ENCODE data around the gene PPM1D. TPM values are rescaled to one million over a fixed set of nuclear protein-coding genes. Genes with fewer than 3 reads are reported as not detected.

PPM1D gene
- total and polyA plus RNA-seq, 4 donors = 4.4 to 27.8 (median 12.4) TPM

DNA sequence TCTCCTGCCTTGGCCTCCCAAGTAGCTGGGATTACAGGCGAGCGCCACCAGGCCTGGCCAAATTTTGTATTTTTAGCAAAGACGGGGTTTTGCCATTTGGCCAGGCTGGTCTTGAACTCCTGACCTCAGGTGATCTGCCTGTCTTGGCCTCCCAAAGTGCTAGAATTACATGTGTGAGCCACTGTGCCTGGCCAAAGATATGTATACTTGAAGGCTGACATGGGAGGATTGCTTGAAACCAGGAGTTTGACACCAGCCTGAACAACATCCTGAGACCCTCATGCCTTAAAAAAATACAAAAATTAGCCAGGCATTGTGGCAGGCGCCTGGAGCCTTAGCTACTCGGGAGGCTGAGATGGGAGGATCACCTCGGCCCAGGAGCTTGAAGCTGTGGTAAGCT lies 80.8 kb downstream of the PPM1D start:
- H3K27ac ChIP-seq (ENCODE audit: low read depth in 1 of 2, low read length in 1 of 2) = no peak overlapping the region
- H3K9ac ChIP-seq (ENCODE audit: insufficient read depth in 1 of 2, low read length in 2 of 2) = no peak overlapping the region
- peaks cover 4 to 9% (median 7%) of the 10 kb centered on the region in 4 donors for H3K36me3 ChIP-seq (ENCODE audit: control insufficient read depth in 4 of 4, insufficient read depth in 4 of 4, low read length in 4 of 4)
- no peak for ATAC-seq (ENCODE audit: insufficient read depth, low FRiP score)
- no peaks in the 10 kb centered on the region for H3K9me3 ChIP-seq (ENCODE audit: control insufficient read depth in 4 of 4, insufficient read depth in 3 of 4, low read length in 3 of 4)
- peaks cover 0 to 11% (median 0%) of the 10 kb centered on the region in 5 donors for H3K4me1 ChIP-seq (ENCODE audit: control insufficient read depth in 5 of 5, insufficient read depth in 5 of 5, low read length in 5 of 5)
- DNase-seq = no peak
- TF ChIP-seq, protein P1, sequence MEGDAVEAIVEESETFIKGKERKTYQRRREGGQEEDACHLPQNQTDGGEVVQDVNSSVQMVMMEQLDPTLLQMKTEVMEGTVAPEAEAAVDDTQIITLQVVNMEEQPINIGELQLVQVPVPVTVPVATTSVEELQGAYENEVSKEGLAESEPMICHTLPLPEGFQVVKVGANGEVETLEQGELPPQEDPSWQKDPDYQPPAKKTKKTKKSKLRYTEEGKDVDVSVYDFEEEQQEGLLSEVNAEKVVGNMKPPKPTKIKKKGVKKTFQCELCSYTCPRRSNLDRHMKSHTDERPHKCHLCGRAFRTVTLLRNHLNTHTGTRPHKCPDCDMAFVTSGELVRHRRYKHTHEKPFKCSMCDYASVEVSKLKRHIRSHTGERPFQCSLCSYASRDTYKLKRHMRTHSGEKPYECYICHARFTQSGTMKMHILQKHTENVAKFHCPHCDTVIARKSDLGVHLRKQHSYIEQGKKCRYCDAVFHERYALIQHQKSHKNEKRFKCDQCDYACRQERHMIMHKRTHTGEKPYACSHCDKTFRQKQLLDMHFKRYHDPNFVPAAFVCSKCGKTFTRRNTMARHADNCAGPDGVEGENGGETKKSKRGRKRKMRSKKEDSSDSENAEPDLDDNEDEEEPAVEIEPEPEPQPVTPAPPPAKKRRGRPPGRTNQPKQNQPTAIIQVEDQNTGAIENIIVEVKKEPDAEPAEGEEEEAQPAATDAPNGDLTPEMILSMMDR (IDR thresholded peaks at IDR 0.05; ENCODE audit: control extremely low read depth, extremely low read depth) = no peak
- WGBS, 2 donors = 96% methylated on average over 6 of the region's 6 CpGs
- no peaks in the 10 kb centered on the region for H3K27me3 ChIP-seq (ENCODE audit: control insufficient read depth in 3 of 3, insufficient read depth in 3 of 3, low read length in 2 of 3)
- no peak overlapping the region for H3K4me3 ChIP-seq

DNA sequence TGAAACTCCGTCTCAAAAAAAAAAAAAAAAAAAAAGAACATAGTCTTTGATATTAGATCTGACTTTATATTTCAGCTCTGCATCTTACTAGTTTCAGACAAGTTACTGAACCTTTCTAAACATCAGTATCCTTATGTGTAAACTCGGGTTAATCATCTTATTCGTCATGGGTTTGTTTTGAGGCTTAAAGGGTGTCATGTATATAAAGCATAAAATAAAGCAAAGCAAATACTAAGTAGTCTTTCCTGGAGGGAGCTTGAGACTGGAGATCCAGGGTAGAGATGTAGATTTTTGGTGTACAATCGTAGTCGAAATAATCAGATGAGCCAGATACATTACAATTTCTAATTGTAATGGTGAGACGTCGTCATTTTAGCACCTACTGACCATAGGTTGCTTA lies 85.4 kb downstream of the PPM1D start:
- Histone ChIP-seq H3K4me3 (no peak overlapping the region), H3K9ac (ENCODE audit: insufficient read depth in 1 of 2, low read length in 2 of 2) (no peak overlapping the region), H3K27me3 (ENCODE audit: control insufficient read depth in 3 of 3, insufficient read depth in 3 of 3, low read length in 2 of 3) (no peaks in the 10 kb centered on the region), H3K9me3 (ENCODE audit: control insufficient read depth in 4 of 4, insufficient read depth in 3 of 4, low read length in 3 of 4) (no peaks in the 10 kb centered on the region), H3K4me1 (ENCODE audit: control insufficient read depth in 5 of 5, insufficient read depth in 5 of 5, low read length in 5 of 5) (no peaks in the 10 kb centered on the region), H3K36me3 (ENCODE audit: control insufficient read depth in 4 of 4, insufficient read depth in 4 of 4, low read length in 4 of 4) (peaks cover 4 to 15% (median 13%) of the 10 kb centered on the region in 4 donors), H3K27ac (ENCODE audit: low read depth in 1 of 2, low read length in 1 of 2) (no peak overlapping the region)
- TF ChIP-seq, protein P1 (IDR thresholded peaks at IDR 0.05; ENCODE audit: control extremely low read depth, extremely low read depth) = no peak
- DNase-seq = no peak
- 97 to 98% methylated on average over 6 of the region's 7 CpGs for WGBS, 2 donors
- no peak for ATAC-seq (ENCODE audit: insufficient read depth, low FRiP score)

DNA sequence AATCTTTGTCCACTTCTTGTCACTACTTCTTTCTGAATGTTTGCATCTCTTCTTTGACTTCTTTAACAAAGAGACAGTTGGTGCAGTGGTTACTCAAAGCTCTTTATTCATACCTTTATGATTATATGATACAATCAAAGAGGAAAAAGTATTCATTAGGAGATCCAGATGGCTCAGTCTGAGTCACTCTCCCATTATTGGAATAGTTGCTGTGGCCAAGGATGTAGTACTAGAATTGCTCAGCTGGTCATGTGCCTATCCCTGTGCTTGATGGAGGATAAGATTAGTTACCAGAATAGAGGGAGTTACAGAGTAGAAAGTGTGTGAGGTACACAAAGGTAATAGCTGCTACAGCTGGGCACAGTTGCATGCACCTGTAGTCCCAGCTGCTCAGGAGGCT lies 96.0 kb downstream of the PPM1D start:
- no peak for DNase-seq
- TF ChIP-seq, protein P1 (IDR thresholded peaks at IDR 0.05; ENCODE audit: control extremely low read depth, extremely low read depth) = no peak
- no peaks in the 10 kb centered on the region for H3K9me3 ChIP-seq (ENCODE audit: control insufficient read depth in 4 of 4, insufficient read depth in 3 of 4, low read length in 3 of 4)
- no peak overlapping the region for H3K4me3 ChIP-seq
- H3K36me3 ChIP-seq (ENCODE audit: control insufficient read depth in 4 of 4, insufficient read depth in 4 of 4, low read length in 4 of 4) = peaks cover 2 to 11% (median 9%) of the 10 kb centered on the region in 4 donors
- no peak for ATAC-seq (ENCODE audit: insufficient read depth, low FRiP score)
- H3K27ac ChIP-seq (ENCODE audit: low read depth in 1 of 2, low read length in 1 of 2) = no peak overlapping the region
- no peak overlapping the region for H3K9ac ChIP-seq (ENCODE audit: insufficient read depth in 1 of 2, low read length in 2 of 2)
- no peaks in the 10 kb centered on the region for H3K4me1 ChIP-seq (ENCODE audit: control insufficient read depth in 5 of 5, insufficient read depth in 5 of 5, low read length in 5 of 5)
- no peaks in the 10 kb centered on the region for H3K27me3 ChIP-seq (ENCODE audit: control insufficient read depth in 3 of 3, insufficient read depth in 3 of 3, low read length in 2 of 3)

DNA sequence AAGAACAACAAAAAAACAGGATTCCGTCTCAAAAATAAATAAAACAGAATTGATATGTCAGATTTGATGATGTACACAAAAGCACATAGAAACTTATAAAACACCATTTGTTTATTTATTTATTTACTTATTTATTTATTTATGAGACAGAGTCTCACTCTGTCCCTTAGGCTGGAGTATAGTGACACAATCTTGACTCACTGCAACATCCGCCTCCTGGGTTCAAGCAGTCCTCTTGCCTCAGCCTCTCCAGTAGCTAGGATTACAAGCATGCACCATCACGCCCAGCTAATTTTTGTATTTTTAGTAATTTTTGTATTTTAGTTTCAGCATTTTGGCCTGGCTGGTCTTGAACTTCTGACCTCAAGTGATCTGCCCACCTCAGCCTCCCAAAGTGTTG lies 99.1 kb downstream of the PPM1D start:
- no peak overlapping the region for H3K4me3 ChIP-seq
- no peak overlapping the region for H3K27ac ChIP-seq (ENCODE audit: low read depth in 1 of 2, low read length in 1 of 2)
- WGBS, 2 donors = 82 to 100% methylated on average over 3 of the region's 3 CpGs
- H3K9me3 ChIP-seq (ENCODE audit: control insufficient read depth in 4 of 4, insufficient read depth in 3 of 4, low read length in 3 of 4) = no peaks in the 10 kb centered on the region
- H3K4me1 ChIP-seq (ENCODE audit: control insufficient read depth in 5 of 5, insufficient read depth in 5 of 5, low read length in 5 of 5) = no peaks in the 10 kb centered on the region
- H3K36me3 ChIP-seq (ENCODE audit: control insufficient read depth in 4 of 4, insufficient read depth in 4 of 4, low read length in 4 of 4) = peaks cover 0 to 11% (median 6%) of the 10 kb centered on the region in 4 donors
- no peak for DNase-seq
- no peak overlapping the region for H3K9ac ChIP-seq (ENCODE audit: insufficient read depth in 1 of 2, low read length in 2 of 2)
- H3K27me3 ChIP-seq (ENCODE audit: control insufficient read depth in 3 of 3, insufficient read depth in 3 of 3, low read length in 2 of 3) = no peaks in the 10 kb centered on the region
- ATAC-seq (ENCODE audit: insufficient read depth, low FRiP score) = no peak
- TF ChIP-seq, protein P1 (IDR thresholded peaks at IDR 0.05; ENCODE audit: control extremely low read depth, extremely low read depth) = no peak
